ENCODE measurements around the gene IFNA5. TPM values are rescaled to one million over a fixed set of nuclear protein-coding genes. Genes with fewer than 3 reads are reported as not detected.

The IFNA5 gene
- total RNA-seq, 1 experiment from 2014 or later = not detected

- in situ Hi-C loops (cut with HindIII; ENCODE audit: low pct_unique_long_range_greater_than_20kb, low sequenced_read_pairs) = no loop called here
Measured at GRCh38 chr9:21311889-21312288, 6.8 kb upstream of the IFNA5 start.

GRCh38 chr9:21295992-21296391 is 9.1 kb downstream of the IFNA5 start:
- in situ Hi-C loops (cut with HindIII; ENCODE audit: low pct_unique_long_range_greater_than_20kb, low sequenced_read_pairs) = no loop called here
- DNase-seq (ENCODE audit: low read depth) = no peak

More at GRCh38 chr9:21311889-21312288, 6.8 kb upstream of the IFNA5 start:
- no peak for DNase-seq (ENCODE audit: low read depth)

GRCh38 chr9:21294904-21295538 is 10.1 kb downstream of the IFNA5 start:
- DNase-seq (ENCODE audit: low read depth) = no peak
- in situ Hi-C loops (cut with HindIII; ENCODE audit: low pct_unique_long_range_greater_than_20kb, low sequenced_read_pairs) = no loop called here

- in situ Hi-C loops (cut with HindIII; ENCODE audit: low pct_unique_long_range_greater_than_20kb, low sequenced_read_pairs) = no loop called here
- peak; percentile 65 for DNase-seq (ENCODE audit: low read depth)
Measured at GRCh38 chr9:21294364-21294774, 10.7 kb downstream of the IFNA5 start.

GRCh38 chr9:21289848-21290247 is 15.3 kb downstream of the IFNA5 start:
- no peak for DNase-seq (ENCODE audit: low read depth)
- in situ Hi-C loops (cut with HindIII; ENCODE audit: low pct_unique_long_range_greater_than_20kb, low sequenced_read_pairs) = no loop called here

- no peak for DNase-seq (ENCODE audit: low read depth)
- in situ Hi-C loops (cut with HindIII; ENCODE audit: low pct_unique_long_range_greater_than_20kb, low sequenced_read_pairs) = no loop called here
Measured at GRCh38 chr9:21287280-21287679, 17.8 kb downstream of the IFNA5 start.

- DNase-seq (ENCODE audit: low read depth) = no peak
- in situ Hi-C loops (cut with HindIII; ENCODE audit: low pct_unique_long_range_greater_than_20kb, low sequenced_read_pairs) = no loop called here
Measured at GRCh38 chr9:21286659-21287058, 18.5 kb downstream of the IFNA5 start.

- in situ Hi-C loops (cut with HindIII; ENCODE audit: low pct_unique_long_range_greater_than_20kb, low sequenced_read_pairs) = no loop called here
- no peak for DNase-seq (ENCODE audit: low read depth)
Measured at GRCh38 chr9:21286099-21286498, 19.0 kb downstream of the IFNA5 start.

GRCh38 chr9:21281275-21281674 is 23.8 kb downstream of the IFNA5 start:
- in situ Hi-C loops (cut with HindIII; ENCODE audit: low pct_unique_long_range_greater_than_20kb, low sequenced_read_pairs) = no loop called here
- no peak for DNase-seq (ENCODE audit: low read depth)

GRCh38 chr9:21268347-21268657 is 36.8 kb downstream of the IFNA5 start:
- in situ Hi-C loops (cut with HindIII; ENCODE audit: low pct_unique_long_range_greater_than_20kb, low sequenced_read_pairs) = no loop called here
- no peak for DNase-seq (ENCODE audit: low read depth)

GRCh38 chr9:21267485-21268346 is 37.4 kb downstream of the IFNA5 start:
- DNase-seq (ENCODE audit: low read depth) = no peak
- in situ Hi-C loops (cut with HindIII; ENCODE audit: low pct_unique_long_range_greater_than_20kb, low sequenced_read_pairs) = no loop called here

GRCh38 chr9:21266733-21267484 is 38.2 kb downstream of the IFNA5 start:
- in situ Hi-C loops (cut with HindIII; ENCODE audit: low pct_unique_long_range_greater_than_20kb, low sequenced_read_pairs) = no loop called here
- no peak for DNase-seq (ENCODE audit: low read depth)

GRCh38 chr9:21265421-21266189 is 39.5 kb downstream of the IFNA5 start:
- in situ Hi-C loops (cut with HindIII; ENCODE audit: low pct_unique_long_range_greater_than_20kb, low sequenced_read_pairs) = no loop called here
- no peak for DNase-seq (ENCODE audit: low read depth)

GRCh38 chr9:21255538-21256212 is 49.4 kb downstream of the IFNA5 start:
- DNase-seq (ENCODE audit: low read depth) = no peak
- in situ Hi-C loops (cut with HindIII; ENCODE audit: low pct_unique_long_range_greater_than_20kb, low sequenced_read_pairs) = no loop called here

All from Caki2 (cell line).